Measurements from ENCODE around the gene C21orf58. TPM values are rescaled to one million over a fixed set of nuclear protein-coding genes. Genes with fewer than 3 reads are reported as not detected.

The C21orf58 gene
- total RNA-seq, 1 experiment from 2014 or later = 10.8 TPM

- H3K4me3 ChIP-seq (replicated peaks in 1 of 2; ENCODE audit: low read depth in 1 of 2, low read length in 2 of 2) = no peak overlapping the region
- H3K9me3 ChIP-seq (ENCODE audit: control insufficient read depth in 1 of 2, insufficient read depth in 1 of 2, low read depth in 1 of 2, low read length in 2 of 2) = no peaks in the 10 kb centered on the region
- no peaks in the 10 kb centered on the region for H3K27me3 ChIP-seq (ENCODE audit: insufficient read depth, low read length)
- RAD21 ChIA-PET (ENCODE audit: low non-redundant PET in 1 of 2, low total read pairs in 2 of 2, uncharacterized antibody in 2 of 2, unreplicated experiment in 2 of 2) = no interaction called here
- no peaks in the 10 kb centered on the region for H3K9me2 ChIP-seq (ENCODE audit: insufficient read depth)
- peaks cover 24% of the 10 kb centered on the region for H3K79me2 ChIP-seq (ENCODE audit: insufficient read depth, low read length)
- POLR2A ChIA-PET = no interaction called here
- ATAC-seq (no peak), DNase-seq (ENCODE audit: low read depth, low spot score) (no peak)
- H4K20me1 ChIP-seq (ENCODE audit: insufficient read depth) = no peaks in the 10 kb centered on the region
- no peak overlapping the region for H3K4me2 ChIP-seq (ENCODE audit: low read length)
- TF ChIP-seq POLR2A (IDR thresholded peaks at IDR 0.05; ENCODE audit: borderline replicate concordance, extremely low read depth, insufficient read depth, insufficient read length) = no peak
- no peak for TF ChIP-seq CBX3 (IDR thresholded peaks at IDR 0.05; ENCODE audit: low read depth)
- TF ChIP-seq SRF (IDR thresholded peaks at IDR 0.05; ENCODE audit: low read depth) = no peak
- no peak for TF ChIP-seq ZFX (IDR thresholded peaks at IDR 0.05)
- TF ChIP-seq CTCF (IDR thresholded peaks at IDR 0.05 in 2 of 3, conservative IDR thresholded peaks at IDR 0.05 in 1 of 3; ENCODE audit: borderline replicate concordance in 1 of 3, insufficient read depth in 1 of 3, low read depth in 2 of 3, low read length in 2 of 3) = no peak
- no peak for TF ChIP-seq EZH2phosphoT487 (IDR thresholded peaks at IDR 0.05; ENCODE audit: borderline replicate concordance)
- no peak for TF ChIP-seq TCF7L2 (IDR thresholded peaks at IDR 0.05; ENCODE audit: borderline replicate concordance, extremely low read depth, insufficient read depth, insufficient read length)
- no peak for TF ChIP-seq ELF1 (IDR thresholded peaks at IDR 0.05; ENCODE audit: borderline replicate concordance, low read depth)
- no peak for TF ChIP-seq EGR1 (IDR thresholded peaks at IDR 0.05; ENCODE audit: low read depth)
- no peak for TF ChIP-seq ZNF274 (IDR thresholded peaks at IDR 0.05; ENCODE audit: low read depth, low read length)
- no peak for TF ChIP-seq YY1 (IDR thresholded peaks at IDR 0.05; ENCODE audit: extremely low read depth, insufficient replicate concordance, low read depth, low read length)
- TF ChIP-seq CEBPB (IDR thresholded peaks at IDR 0.05; ENCODE audit: low read depth) = no peak
- no peak for TF ChIP-seq FOSL1 (IDR thresholded peaks at IDR 0.05; ENCODE audit: low read depth)
- TF ChIP-seq MAX (IDR thresholded peaks at IDR 0.05) = no peak
- TF ChIP-seq POLR2AphosphoS5 (IDR thresholded peaks at IDR 0.05; ENCODE audit: low read depth, low read length) = no peak
- H3K9ac ChIP-seq (ENCODE audit: low read length) = no peak overlapping the region
- CTCF ChIA-PET = no interaction called here
- H3K36me3 ChIP-seq (ENCODE audit: control insufficient read depth in 1 of 2, insufficient read depth in 2 of 2, low read length in 2 of 2) = peaks cover 13 to 32% of the 10 kb centered on the region in 2 experiments; a peak in 3 of 4 replicates
- H3K27ac ChIP-seq (ENCODE audit: low read depth, low read length) = no peak overlapping the region
- H2AFZ ChIP-seq (ENCODE audit: low read depth, low read length, poor library complexity, severe bottlenecking) = no peak overlapping the region
- intact Hi-C loops (cut with micrococcal nuclease) = no loop called here
- no peaks in the 10 kb centered on the region for H3K4me1 ChIP-seq (ENCODE audit: control insufficient read depth in 1 of 2, insufficient read depth in 2 of 2, low read length in 2 of 2)
- no TSS peak for BruUV-seq (replicated peaks)
Observed at GRCh38 chr21:46347203-46347550, 23.5 kb upstream of the C21orf58 start.
